HEK293 (cell line): ENCODE data around the gene QRSL1.

Experiments used
- CTCF ChIA-PET: fragments of 350-600 bp; formaldehyde crosslinking; extraction: SDS; loops from one replicate; lab custom pipeline; 2021; ENCODE audit warnings: antibody characterized with exemption; lab: Yijun Ruan, JAX
- POLR2A ChIA-PET: fragments of 300-600 bp; formaldehyde crosslinking; extraction: SDS; loops from one replicate; lab custom pipeline; 2020; ENCODE audit warnings: antibody characterized with exemption, inconsistent platforms; lab: Yijun Ruan, JAX
- H3K27ac ChIP-seq: fragments of 200-500 bp; sonication (Bioruptor generic); 2 replicates; pipeline ENCODE4 v1.5.1; 2014; ENCODE audit warnings: low read depth, low read length, control low read depth, inconsistent platforms; ENCODE audit errors: extremely low read depth
- H3K36me3 ChIP-seq, 2 experiments: fragments of 200-500 bp in 1 of 2; sonication (Bioruptor generic) in 1 of 2; 1 replicate in 1 of 2; 2 replicates in 1 of 2; pipeline ENCODE4 v1.5.1; 2014 to 2017; ENCODE audit warnings: inconsistent platforms in 2 of 2, low read length in 2 of 2; ENCODE audit not compliant: control insufficient read depth in 2 of 2, insufficient read depth in 1 of 2
- H3K4me1 ChIP-seq: fragments of 200-500 bp; sonication (Bioruptor generic); 2 replicates; pipeline ENCODE4 v1.5.1; 2014; ENCODE audit warnings: mild to moderate bottlenecking, low read length, inconsistent platforms; ENCODE audit not compliant: control insufficient read depth, insufficient read depth
- H3K4me3 ChIP-seq: 2 replicates; pipeline ENCODE4 v1.5.1; 2011; ENCODE audit warnings: low read depth, mild to moderate bottlenecking, control low read depth, low read length, moderate library complexity
- H3K9me3 ChIP-seq: fragments of 200-500 bp; sonication (Bioruptor generic); 2 replicates; pipeline ENCODE4 v1.5.1; 2014; ENCODE audit warnings: low read depth, low read length, inconsistent platforms; ENCODE audit not compliant: control insufficient read depth, insufficient read depth
- AEBP2 ChIP-seq: fragments of 450-650 bp; formaldehyde crosslinking; IDR thresholded peaks from 2 replicates; pipeline ENCODE4 v1.5.1; 2016; ENCODE audit warnings: missing biosample characterization, missing genetic modification characterization, borderline replicate concordance
- ATF2 ChIP-seq: fragments of 450-650 bp; formaldehyde crosslinking; IDR thresholded peaks from 2 replicates; pipeline ENCODE4 v1.5.1; 2016; ENCODE audit warnings: missing biosample characterization, missing genetic modification characterization, low read depth
- HOXD13 ChIP-seq: sonication (generic); formaldehyde crosslinking; IDR thresholded peaks from 2 replicates; pipeline ENCODE4 v1.8.0; 2022; ENCODE audit warnings: missing genetic modification reagents, borderline replicate concordance
- RBAK ChIP-seq: fragments of 450-650 bp; formaldehyde crosslinking; IDR thresholded peaks from 2 replicates; pipeline ENCODE4 v1.5.1; 2016; ENCODE audit warnings: missing biosample characterization, missing genetic modification characterization
- ZBTB20 ChIP-seq: fragments of 450-650 bp; formaldehyde crosslinking; IDR thresholded peaks from 2 replicates; pipeline ENCODE4 v1.5.1; 2016; ENCODE audit warnings: missing biosample characterization, missing genetic modification characterization
- ZBTB6 ChIP-seq: fragments of 450-650 bp; formaldehyde crosslinking; IDR thresholded peaks from 2 replicates; pipeline ENCODE4 v1.5.1; 2017; ENCODE audit warnings: missing biosample characterization, missing genetic modification characterization
- ZFHX2 ChIP-seq: fragments of 450-650 bp; formaldehyde crosslinking; conservative IDR thresholded peaks from 2 replicates; pipeline ENCODE4 v1.5.1; 2016; ENCODE audit warnings: missing biosample characterization, missing genetic modification characterization
- ZFP3 ChIP-seq: fragments of 450-650 bp; formaldehyde crosslinking; IDR thresholded peaks from 2 replicates; pipeline ENCODE4 v1.5.1; 2016; ENCODE audit warnings: low read depth, missing biosample characterization, missing genetic modification characterization
- ZNF157 ChIP-seq: fragments of 450-650 bp; formaldehyde crosslinking; IDR thresholded peaks from 2 replicates; pipeline ENCODE4 v1.5.1; 2016; ENCODE audit warnings: missing biosample characterization, missing genetic modification characterization
- ZNF169 ChIP-seq: fragments of 450-650 bp; formaldehyde crosslinking; IDR thresholded peaks from 2 replicates; pipeline ENCODE4 v1.5.1; 2016; ENCODE audit warnings: missing biosample characterization, missing genetic modification characterization
- ZNF19 ChIP-seq: fragments of 450-650 bp; formaldehyde crosslinking; IDR thresholded peaks from 2 replicates; pipeline ENCODE4; 2016; ENCODE audit warnings: missing biosample characterization, missing genetic modification characterization, low read depth
- ZNF248 ChIP-seq: fragments of 450-650 bp; formaldehyde crosslinking; IDR thresholded peaks from 2 replicates; pipeline ENCODE4 v1.5.1; 2017; ENCODE audit warnings: missing biosample characterization, missing genetic modification characterization
- ZNF26 ChIP-seq: fragments of 450-650 bp; formaldehyde crosslinking; IDR thresholded peaks from 2 replicates; pipeline ENCODE4 v1.5.1; 2016; ENCODE audit warnings: missing biosample characterization, missing genetic modification characterization
- ZNF302 ChIP-seq: fragments of 450-650 bp; formaldehyde crosslinking; IDR thresholded peaks from 2 replicates; pipeline ENCODE4 v1.5.1; 2016; ENCODE audit warnings: missing biosample characterization, missing genetic modification characterization, low read depth
- ZNF354C ChIP-seq: fragments of 450-650 bp; formaldehyde crosslinking; IDR thresholded peaks from 2 replicates; pipeline ENCODE4 v1.5.1; 2016; ENCODE audit warnings: missing biosample characterization, missing genetic modification characterization, low read depth, borderline replicate concordance
- ZNF394 ChIP-seq: fragments of 450-650 bp; formaldehyde crosslinking; IDR thresholded peaks from 2 replicates; pipeline ENCODE4 v1.5.1; 2016; ENCODE audit warnings: missing biosample characterization, missing genetic modification characterization, mild to moderate bottlenecking, moderate library complexity, borderline replicate concordance
- ZNF404 ChIP-seq: fragments of 450-650 bp; formaldehyde crosslinking; IDR thresholded peaks from 2 replicates; pipeline ENCODE4 v1.5.1; 2017; ENCODE audit warnings: missing biosample characterization, missing genetic modification characterization
- ZNF423 ChIP-seq: fragments of 450-650 bp; formaldehyde crosslinking; IDR thresholded peaks from 2 replicates; pipeline ENCODE4 v1.5.1; 2016; ENCODE audit warnings: missing biosample characterization, missing genetic modification characterization
- ZNF548 ChIP-seq: fragments of 450-650 bp; formaldehyde crosslinking; IDR thresholded peaks from 2 replicates; pipeline ENCODE4 v1.5.1; 2016; ENCODE audit warnings: missing biosample characterization, missing genetic modification characterization
- ZNF558 ChIP-seq: fragments of 450-650 bp; formaldehyde crosslinking; IDR thresholded peaks from 2 replicates; pipeline ENCODE4 v1.5.1; 2016; ENCODE audit warnings: missing biosample characterization, missing genetic modification characterization
- TF ChIP-seq, protein P1 (sequence below): fragments of 450-650 bp; formaldehyde crosslinking; IDR thresholded peaks from 2 replicates; pipeline ENCODE4 v1.5.1; 2016; ENCODE audit warnings: missing biosample characterization, missing genetic modification characterization
- TF ChIP-seq, protein P2 (sequence below): fragments of 450-650 bp; formaldehyde crosslinking; IDR thresholded peaks from 2 replicates; pipeline ENCODE4; 2016; ENCODE audit warnings: missing biosample characterization, missing genetic modification characterization

QRSL1 gene

GRCh38 chr6:106714281-106714680 lies 84.9 kb downstream of the QRSL1 start (continued):
- no peak for TF ChIP-seq RBAK (tag by site-specific recombination)
- TF ChIP-seq ZNF19 (tag by site-specific recombination) = no peak
- no peak for TF ChIP-seq ZFP3
- no peak for TF ChIP-seq ZFHX2 (tag by site-specific recombination)
- TF ChIP-seq ZNF248 (tag by site-specific recombination) = no peak
- no peak for TF ChIP-seq ATF2 (tag by site-specific recombination)
- no peak for TF ChIP-seq ZNF423 (tag by site-specific recombination)
- TF ChIP-seq HOXD13 = no peak

DNA sequence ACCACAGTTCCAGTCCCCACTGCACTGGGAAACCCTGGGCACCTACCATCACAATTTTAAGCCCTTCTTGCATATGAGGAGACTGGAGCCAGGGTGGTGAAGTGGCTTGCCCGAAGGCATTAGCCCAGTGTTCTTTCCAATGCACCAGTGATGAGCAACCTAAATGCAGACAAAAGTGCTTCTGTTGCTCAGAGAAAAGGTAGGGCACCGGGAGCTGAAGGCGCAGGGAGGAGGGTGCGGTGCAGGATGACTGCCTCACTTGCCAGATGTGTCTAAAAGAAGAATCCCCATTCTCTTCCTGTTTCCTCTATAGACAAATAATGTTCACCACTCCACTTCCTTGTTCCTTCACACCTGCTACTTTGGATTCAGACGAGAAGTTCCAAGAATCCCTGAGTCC lies 86.5 kb downstream of the QRSL1 start:
- no peak overlapping the region for H3K4me3 ChIP-seq
- TF ChIP-seq, protein P1, sequence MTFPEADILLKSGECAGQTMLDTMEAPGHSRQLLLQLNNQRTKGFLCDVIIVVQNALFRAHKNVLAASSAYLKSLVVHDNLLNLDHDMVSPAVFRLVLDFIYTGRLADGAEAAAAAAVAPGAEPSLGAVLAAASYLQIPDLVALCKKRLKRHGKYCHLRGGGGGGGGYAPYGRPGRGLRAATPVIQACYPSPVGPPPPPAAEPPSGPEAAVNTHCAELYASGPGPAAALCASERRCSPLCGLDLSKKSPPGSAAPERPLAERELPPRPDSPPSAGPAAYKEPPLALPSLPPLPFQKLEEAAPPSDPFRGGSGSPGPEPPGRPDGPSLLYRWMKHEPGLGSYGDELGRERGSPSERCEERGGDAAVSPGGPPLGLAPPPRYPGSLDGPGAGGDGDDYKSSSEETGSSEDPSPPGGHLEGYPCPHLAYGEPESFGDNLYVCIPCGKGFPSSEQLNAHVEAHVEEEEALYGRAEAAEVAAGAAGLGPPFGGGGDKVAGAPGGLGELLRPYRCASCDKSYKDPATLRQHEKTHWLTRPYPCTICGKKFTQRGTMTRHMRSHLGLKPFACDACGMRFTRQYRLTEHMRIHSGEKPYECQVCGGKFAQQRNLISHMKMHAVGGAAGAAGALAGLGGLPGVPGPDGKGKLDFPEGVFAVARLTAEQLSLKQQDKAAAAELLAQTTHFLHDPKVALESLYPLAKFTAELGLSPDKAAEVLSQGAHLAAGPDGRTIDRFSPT (tag by site-specific recombination) = no peak
- TF ChIP-seq ZNF169 (no peak), ZNF394 (tag by site-specific recombination) (no peak), ZNF548 (tag by site-specific recombination) (no peak), ZNF157 (tag by site-specific recombination) (no peak), ZNF404 (tag by site-specific recombination) (no peak), AEBP2 (no peak), ZNF558 (tag by site-specific recombination) (no peak), ZNF26 (tag by site-specific recombination) (no peak), ZBTB6 (no peak), ZNF354C (tag by site-specific recombination) (no peak), ZBTB20 (tag by site-specific recombination) (no peak), ZNF302 (no peak)
- TF ChIP-seq, protein P2, sequence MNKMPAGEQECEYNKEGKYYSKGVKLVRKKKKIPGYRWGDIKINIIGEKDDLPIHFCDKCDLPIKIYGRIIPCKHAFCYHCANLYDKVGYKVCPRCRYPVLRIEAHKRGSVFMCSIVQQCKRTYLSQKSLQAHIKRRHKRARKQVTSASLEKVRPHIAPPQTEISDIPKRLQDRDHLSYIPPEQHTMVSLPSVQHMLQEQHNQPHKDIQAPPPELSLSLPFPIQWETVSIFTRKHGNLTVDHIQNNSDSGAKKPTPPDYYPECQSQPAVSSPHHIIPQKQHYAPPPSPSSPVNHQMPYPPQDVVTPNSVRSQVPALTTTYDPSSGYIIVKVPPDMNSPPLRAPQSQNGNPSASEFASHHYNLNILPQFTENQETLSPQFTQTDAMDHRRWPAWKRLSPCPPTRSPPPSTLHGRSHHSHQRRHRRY = no peak
- no peaks in the 10 kb centered on the region for H3K9me3 ChIP-seq
- POLR2A ChIA-PET = no interaction called here
- no peaks in the 10 kb centered on the region for H3K4me1 ChIP-seq
- no peak overlapping the region for H3K27ac ChIP-seq
- no peaks in the 10 kb centered on the region for H3K36me3 ChIP-seq
- CTCF ChIA-PET = no interaction called here
